ENCODE measurements around the gene ITGA4. TPM values are rescaled to one million over a fixed set of nuclear protein-coding genes. Genes with fewer than 3 reads are reported as not detected.

ITGA4 gene
- total and polyA plus RNA-seq, 2 of the 13 experiments (the other 11 are each of a cell fraction or from before 2014, with no cell fraction given) = not detected

DNA sequence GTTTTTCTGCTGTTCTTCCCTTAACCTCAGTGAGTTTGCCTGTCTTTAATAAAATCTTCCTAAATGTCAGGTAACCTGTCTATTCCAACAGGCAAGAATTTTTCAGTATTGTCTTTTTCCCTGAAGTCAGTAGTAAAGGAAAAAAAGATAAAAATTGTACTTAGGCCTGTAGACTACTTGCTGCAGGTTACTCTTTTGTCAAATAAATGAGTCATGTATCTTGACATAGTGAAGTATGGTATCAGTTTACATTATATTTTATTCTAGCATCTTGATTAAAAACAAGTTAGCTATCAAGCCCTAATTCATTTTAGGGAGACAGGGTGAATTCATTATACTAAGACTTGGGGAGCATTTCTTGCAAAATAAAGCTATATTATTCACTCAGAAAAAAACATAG, 59.8 kb downstream of the ITGA4 start (continued):
- no peak for TF ChIP-seq CREBL2 (CRISPR knock-in tag; IDR thresholded peaks at IDR 0.05; ENCODE audit: borderline replicate concordance)

- H3K4me3 ChIP-seq (replicated peaks in 1 of 3; ENCODE audit: insufficient read depth in 1 of 3, low read depth in 2 of 3, low read length in 3 of 3) = no peak overlapping the region
- H3K4me2 ChIP-seq (ENCODE audit: low read depth, low read length) = no peak overlapping the region
- no peak overlapping the region for H3K27ac ChIP-seq (ENCODE audit: extremely low read length, insufficient read depth, low read length)
- no peak overlapping the region for H2AFZ ChIP-seq (ENCODE audit: low read length)
- in situ Hi-C loops (cut with HindIII; ENCODE audit: extremely low pct_ligation_motif_present, low pct_unique_long_range_greater_than_20kb) (no loop called here), intact Hi-C loops (cut with micrococcal nuclease; ENCODE audit: unreplicated experiment) (no loop called here)
- ChIA-PET CTCF (ENCODE audit: low intra/inter-chr PET ratio, low total read pairs) (no interaction called here), POLR2A (no interaction called here)
- DNase-seq (ENCODE audit: low spot score) (no peak), FAIRE-seq (no peak), ATAC-seq (no peak)
- no TSS peak for BruUV-seq (replicated peaks)
- H3K9me3 ChIP-seq (ENCODE audit: low read length) = no peaks in the 10 kb centered on the region
- H3K79me2 ChIP-seq (ENCODE audit: insufficient read depth, low read length) = no peaks in the 10 kb centered on the region
- H4K20me1 ChIP-seq (ENCODE audit: insufficient read depth, low read length) = no peaks in the 10 kb centered on the region
- H3K4me1 ChIP-seq (ENCODE audit: insufficient read depth, low read length) = no peaks in the 10 kb centered on the region
- 0% methylated on average over 1 of the region's 1 CpG for WGBS (ENCODE audit: low lambda C conversion rate)
- H3K36me3 ChIP-seq (replicated peaks in 1 of 2; ENCODE audit: control insufficient read depth in 1 of 2, insufficient read depth in 2 of 2, low read length in 2 of 2) = no peaks in the 10 kb centered on the region
- no peaks in the 10 kb centered on the region for H3K27me3 ChIP-seq (ENCODE audit: control insufficient read depth in 1 of 2, insufficient read depth in 2 of 2, low read length in 2 of 2)
- H3K9ac ChIP-seq (ENCODE audit: insufficient read depth, low read depth, low read length) = no peak overlapping the region
- no peak for TF ChIP-seq ISX (CRISPR knock-in tag; conservative IDR thresholded peaks at IDR 0.05)
- no peak for TF ChIP-seq SNAI1 (CRISPR knock-in tag; IDR thresholded peaks at IDR 0.05; ENCODE audit: borderline replicate concordance)
- no peak for TF ChIP-seq SALL1 (CRISPR knock-in tag; IDR thresholded peaks at IDR 0.05)
- no peak for TF ChIP-seq ZNF646 (CRISPR knock-in tag; IDR thresholded peaks at IDR 0.05)
- no peak for TF ChIP-seq GABPA (IDR thresholded peaks at IDR 0.05; ENCODE audit: low read depth, low read length)
- TF ChIP-seq GABPA (CRISPR knock-in tag; IDR thresholded peaks at IDR 0.05; ENCODE audit: low read depth) = no peak
- TF ChIP-seq FOXA1 (IDR thresholded peaks at IDR 0.05) = no peak
- no peak for TF ChIP-seq FOXA1 (CRISPR knock-in tag; IDR thresholded peaks at IDR 0.05)
- TF ChIP-seq TARDBP (CRISPR knock-in tag; IDR thresholded peaks at IDR 0.05) = no peak
- no peak for TF ChIP-seq HOXA7 (CRISPR knock-in tag; IDR thresholded peaks at IDR 0.05)
- TF ChIP-seq AKNA (CRISPR knock-in tag; IDR thresholded peaks at IDR 0.05; ENCODE audit: borderline replicate concordance) = no peak
Measured at GRCh38 chr2:181517685-181518301, 60.6 kb downstream of the ITGA4 start.

All from HepG2 (cell line).